AML-193 (cell line): ENCODE measurements around the gene GMIP.

ENCODE experiments used
- DNase-seq, 2 experiments: peaks; one replicate each; lab custom pipeline; 2025; lab: John Stamatoyannopoulos, UW

Gene GMIP

GRCh38 chr19:19659646-19660245, 16.3 kb upstream of the GMIP start:
- no peak for DNase-seq

DNA sequence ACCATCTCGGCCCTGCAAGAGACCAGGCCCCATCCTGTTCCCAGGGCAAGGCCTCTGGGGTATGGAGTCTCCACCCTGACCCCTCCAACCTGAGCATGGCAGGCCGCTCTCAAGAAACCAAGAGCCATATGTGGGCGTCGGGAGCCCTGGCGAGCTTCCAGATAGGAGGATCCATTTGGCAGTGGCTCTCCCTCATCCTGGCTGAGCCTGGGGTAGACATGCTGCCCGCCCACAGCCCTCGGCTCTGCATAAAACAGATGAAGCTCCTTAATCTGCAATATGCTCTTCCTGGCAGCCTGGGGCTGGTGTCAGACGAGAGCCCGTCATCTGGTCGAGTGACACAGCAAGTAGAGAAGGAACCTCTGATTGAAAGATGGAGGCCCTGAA, 13.9 kb upstream of the GMIP start:
- no peak for DNase-seq

- no peak for DNase-seq
These were observed 13.3 kb upstream of the GMIP start for GRCh38 chr19:19656451-19657396.

DNA sequence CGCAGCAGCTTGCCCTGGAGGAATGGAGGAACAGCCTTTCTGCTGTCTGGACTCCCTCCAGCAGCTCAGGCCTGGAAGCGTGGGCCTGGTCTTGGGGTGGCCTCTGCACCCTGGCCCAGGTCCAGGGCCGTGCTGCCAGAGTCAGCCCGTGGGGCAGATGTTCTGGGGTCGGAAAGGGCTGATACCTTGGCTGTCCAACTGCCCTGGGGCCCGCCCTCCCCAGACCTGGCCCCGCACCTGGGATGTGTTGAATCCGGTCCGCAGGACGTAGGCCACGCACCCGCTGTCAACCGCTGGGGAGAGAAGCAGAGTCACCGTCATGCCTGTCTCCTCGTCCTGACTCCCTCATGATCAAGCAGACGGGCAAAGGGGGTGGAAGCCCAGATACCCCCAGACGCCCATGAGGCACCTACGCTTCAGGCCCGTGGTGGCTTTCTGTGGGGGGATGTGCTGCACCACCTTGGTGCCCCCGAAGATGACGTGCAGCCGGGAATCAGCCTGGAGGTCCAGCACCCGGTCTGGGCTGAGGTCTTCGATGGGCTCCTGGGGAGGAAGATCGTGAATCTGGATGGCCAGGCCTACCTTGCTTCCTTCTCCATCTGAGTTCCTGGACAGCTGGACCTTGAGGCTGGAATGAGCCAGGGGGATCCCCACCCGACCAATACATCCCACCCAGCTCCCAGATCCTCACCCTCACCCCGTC, 12.3 kb upstream of the GMIP start:
- DNase-seq: no peak

GRCh38 chr19:19655051-19655594, 11.7 kb upstream of the GMIP start:
- no peak for DNase-seq

DNA sequence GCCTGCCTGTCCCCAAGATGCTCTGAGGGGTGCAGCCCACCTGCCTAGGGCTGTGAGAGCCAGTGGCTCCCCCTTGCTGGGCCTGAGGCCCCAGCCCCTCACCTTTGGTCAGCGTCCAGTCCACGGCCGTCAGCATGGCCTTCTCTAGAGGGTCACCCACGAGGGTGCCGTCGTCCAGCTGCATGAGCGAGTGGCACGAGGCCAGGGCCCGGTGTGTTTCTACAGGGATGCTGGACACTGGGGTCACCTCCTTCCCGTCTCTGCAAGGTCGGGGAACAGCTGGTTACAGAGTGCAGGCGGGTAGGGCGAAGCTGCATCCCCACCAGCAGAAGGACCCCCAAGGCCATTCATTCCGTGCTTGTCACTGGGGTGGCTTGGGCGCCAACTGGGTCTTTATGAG, 11.0 kb upstream of the GMIP start:
- DNase-seq: no peak

DNA sequence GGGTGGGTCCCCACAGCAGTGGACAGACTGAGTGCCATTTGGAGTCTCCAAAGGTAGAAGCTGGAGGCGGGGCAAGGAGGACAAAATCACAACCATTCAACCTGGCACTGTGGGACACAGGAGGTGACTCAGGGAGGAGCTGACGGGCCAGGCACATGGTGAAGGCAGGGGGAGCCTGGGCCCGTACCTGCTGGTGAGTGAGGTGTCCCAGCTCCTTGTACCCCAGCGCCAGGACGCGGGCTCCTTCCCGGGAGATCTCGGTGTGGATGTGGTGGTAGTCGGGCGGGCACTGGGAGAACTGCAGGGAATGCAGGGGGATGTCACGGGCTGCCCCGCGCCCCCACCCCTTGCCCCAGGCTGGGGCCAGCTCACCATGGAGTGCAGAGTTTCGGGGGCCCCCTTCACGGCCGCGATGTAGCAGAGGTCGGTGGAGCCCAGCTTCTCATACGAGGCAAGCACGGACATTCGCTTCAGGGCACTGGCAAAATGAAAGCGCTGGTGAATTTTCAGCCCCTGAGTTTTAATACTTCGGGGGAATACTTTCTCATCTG, 10.2 kb upstream of the GMIP start:
- DNase-seq: no peak

DNA sequence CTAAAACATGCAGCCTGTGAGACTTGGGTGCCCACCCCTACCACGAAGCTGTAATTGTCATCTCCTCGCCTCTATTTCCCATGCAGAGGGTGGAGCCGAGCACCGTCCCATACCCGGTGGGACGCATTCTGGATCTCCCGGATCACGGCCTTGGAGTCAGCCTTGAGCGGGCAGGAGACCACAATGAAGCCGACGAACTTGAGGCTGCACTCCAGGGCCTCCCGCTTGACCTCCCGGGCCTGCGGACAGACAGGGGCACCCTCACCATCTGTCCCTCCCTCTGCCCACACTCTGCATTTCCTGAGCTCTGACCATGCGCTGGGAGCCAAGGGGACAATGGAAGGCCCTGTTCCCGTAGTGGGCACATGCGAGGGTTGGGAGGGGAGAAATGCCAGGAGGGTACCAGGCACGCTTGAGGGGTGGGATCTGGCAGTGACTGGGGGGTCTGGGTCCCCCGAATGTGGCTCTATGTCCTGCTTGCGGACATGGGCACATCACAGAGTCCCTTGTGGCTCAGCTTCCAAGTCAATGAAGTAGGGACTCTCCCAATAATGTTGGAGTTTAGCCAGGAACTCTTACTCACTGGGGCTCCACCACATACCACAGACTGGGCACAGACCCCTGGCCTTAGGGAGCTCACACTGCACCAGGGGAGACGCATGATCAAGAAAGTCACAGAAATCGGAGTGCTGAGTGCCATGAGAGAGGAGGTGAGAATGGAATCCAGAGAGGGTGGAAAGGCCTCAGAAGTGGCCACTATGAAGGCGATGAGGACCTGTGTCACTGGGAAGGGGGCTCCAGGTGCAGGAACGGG, 9.2 kb upstream of the GMIP start:
- no peak for DNase-seq

- DNase-seq: no peak
These were observed 7.6 kb upstream of the GMIP start for GRCh38 chr19:19651076-19651475.

DNA sequence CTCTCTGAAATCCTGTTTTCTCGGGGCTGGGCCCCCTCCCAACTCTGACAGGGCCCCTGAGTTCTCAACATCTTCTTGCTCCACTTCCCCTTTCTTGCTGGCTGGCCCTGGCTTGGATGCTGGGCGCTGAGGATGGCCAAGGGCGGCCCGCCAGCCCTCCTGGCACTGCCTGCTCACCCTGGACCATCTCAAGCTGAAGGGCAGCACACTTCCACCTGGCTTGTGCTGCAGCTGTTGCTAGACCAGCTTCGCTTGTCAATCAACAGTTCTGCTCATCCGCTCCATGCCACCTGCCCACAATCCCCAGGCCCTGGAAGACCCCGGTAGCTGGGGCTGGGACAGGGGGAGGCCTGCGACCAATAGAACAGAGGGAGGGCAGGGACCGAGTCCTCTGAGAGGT, 6.9 kb upstream of the GMIP start:
- DNase-seq: no peak

DNA sequence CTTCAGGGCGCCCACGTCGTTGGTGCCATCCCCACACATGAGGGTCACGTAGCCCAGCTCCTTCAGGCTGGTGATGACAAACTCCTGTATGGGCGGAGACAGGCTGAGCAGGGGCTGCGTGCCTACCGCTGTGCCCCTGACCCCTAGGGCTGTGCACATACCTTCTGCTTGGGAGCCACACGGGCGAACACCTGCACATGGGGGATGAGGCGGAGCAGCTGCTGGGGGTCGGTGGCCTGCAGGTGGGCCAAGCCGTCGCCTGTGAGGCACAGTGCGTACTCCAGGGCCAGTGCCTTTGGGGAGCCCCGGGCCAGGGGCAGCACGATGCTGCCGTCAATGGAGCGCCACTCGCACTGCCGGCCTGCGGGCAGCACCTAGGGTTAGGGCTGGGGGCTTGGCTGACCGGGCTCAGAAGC, 6.1 kb upstream of the GMIP start:
- DNase-seq: no peak

DNA sequence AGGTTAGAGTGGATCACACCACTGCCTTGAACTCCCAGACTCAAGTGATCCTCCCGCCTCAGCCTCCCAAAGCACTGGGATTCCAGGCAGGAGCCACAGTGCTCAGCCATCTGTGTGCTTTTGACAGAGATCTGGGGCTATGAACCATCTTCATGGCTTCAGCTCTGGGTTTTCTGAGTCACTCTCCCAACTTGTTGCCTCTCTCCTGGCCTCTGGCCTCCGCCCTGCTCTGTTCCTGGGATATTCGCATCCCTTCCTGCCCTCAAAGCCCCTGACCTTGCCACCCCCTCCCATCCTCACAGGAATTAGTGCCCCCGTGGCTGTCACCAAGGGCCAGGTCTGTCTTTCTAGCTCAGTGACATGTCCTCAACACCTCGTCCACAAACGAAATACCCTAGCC, 5.7 kb upstream of the GMIP start:
- DNase-seq: no peak

DNA sequence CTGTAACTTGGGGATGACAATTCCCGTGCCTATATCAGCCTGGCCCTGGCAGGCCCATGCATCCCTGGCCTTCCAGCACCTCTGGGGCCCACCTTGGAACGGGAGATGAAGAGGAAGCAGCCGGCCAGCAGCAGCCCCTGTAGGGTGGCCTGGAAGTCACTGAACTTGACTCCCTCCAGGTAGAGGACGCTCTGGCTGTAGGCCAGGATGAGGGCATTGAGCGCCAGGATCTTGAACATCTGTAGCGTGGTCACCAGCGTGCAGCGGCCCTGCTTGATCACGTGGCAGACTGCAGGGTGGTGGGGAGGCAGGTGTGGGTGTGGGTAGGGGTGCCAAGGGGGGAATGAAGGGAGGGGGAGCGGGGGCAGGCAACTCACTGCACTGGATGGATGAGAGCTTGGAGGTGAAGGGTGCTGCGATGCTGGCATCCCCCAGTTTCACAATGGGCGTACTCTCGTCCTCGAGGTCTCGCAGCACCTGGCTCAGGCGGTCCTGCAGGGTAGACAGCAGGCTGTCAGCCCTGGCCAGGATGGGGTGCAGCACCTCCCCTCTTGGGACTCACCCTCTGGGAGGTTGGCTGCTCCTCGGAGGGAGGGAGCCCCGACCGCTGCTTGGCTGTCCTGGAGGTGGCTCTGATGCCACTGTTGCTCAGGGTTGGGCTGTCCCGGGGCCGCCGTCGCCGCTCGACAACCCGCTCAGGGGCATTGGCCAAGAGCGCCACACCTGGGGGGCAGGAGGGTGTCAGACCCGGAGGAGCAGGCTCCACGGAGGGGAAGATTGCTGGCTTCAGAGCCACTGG, 3.8 kb upstream of the GMIP start:
- no peak for DNase-seq

GRCh38 chr19:19645233-19645870, 1.9 kb upstream of the GMIP start:
- DNase-seq: no peak

DNA sequence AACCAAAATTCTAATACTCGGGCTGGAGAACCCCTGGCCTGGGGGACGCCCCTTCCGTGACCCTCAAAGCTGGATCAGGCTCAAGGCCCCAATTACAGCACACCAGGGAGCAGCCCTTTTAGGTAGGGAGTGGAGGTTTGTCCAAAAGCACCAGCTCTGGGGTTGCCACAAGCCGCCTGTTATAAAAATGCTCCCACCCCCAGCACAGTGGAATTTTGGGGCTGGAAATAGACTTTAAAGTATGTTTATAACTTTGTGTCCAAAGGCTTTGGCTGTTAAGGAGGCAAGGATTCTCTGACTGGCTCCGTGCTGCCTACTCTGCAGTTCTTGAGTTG, 564 bp upstream of the GMIP start:
- DNase-seq: no peak

- peak; percentile 14 to 28 for DNase-seq
These were observed 825 bp downstream of the GMIP start for GRCh38 chr19:19642506-19643157.

DNA sequence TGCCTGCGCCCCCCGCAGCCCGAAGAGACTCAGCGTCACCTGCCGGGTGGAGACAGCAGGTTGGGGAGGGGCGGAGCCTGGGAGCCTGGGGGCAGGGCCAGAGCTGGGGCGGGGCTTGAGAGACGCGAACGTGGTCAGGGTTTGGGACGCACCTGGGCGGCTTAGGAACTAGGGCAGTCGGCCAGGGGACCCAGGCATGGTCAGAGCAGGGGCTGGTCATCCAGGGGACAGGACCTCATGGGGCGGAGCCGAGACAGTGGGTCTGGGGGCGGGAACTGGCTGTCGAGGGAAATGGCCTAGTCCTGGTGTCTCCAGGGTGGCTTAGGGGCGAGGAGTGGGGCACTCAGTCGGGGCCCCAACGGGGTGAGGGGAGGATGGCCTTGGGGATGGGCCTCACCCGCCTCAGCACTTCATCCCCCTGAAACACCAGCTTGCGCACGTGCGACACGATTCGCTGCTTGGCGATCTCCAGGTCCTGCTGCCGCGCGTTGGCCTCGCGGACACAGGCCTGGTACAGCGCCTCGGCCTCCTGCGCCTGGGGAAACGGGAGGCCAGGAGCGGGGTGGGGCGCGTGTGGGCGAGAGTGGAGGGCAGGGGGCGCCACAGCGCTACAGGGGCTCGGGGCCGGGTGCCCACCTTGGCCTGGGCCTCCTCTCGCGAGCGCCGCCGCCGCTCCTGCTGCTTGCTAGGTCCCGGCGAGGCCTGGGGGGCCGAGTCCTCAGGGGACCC, 5.8 kb downstream of the GMIP start:
- no peak for DNase-seq

- no peak for DNase-seq
These were observed 6.3 kb downstream of the GMIP start for GRCh38 chr19:19637186-19637522.

DNA sequence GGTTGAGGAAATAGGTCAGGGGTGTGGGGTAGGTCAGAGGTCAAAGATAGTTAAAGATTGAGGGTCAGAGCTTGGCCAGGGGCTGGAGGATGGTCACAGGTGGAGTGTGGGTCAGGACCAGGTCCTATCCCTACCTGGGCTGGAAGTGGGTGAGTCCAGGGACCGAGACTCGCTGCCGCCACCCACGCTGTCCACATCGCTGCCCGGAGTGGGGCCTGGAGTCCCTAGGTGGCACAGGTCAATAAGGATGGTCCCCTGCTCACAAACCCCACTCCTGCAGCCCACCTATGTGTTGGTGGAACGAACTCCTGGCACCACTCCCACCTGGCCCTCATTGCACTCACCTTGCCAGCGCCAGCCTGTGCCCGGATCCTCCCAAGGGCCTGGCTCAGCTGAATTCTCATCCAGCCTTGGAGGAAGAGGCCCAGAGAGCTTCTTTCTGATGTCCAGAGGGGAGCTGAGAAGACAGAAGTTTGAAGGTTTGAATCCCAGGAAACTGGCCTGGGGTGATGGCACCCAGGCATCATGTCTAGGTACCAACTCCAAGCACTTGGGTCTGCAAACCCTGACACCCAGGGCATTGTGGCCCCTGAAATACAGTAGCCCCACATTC, 6.8 kb downstream of the GMIP start:
- DNase-seq: no peak
